GM12864 (cell line): ENCODE results near the gene ZNF70.
A peak's percentile ranks its signal among the peaks of the same experiment; 100 is the strongest.

Source experiments
- DNase-seq: peaks from one replicate; pipeline ENCODE4 v3.0.0-alpha.2; 2011; ENCODE audit warnings: low read depth
- H3K4me3 ChIP-seq: 2 replicates; pipeline ENCODE4 v1.5.1; 2011; ENCODE audit warnings: mild to moderate bottlenecking, low read depth, low read length, control low read depth
- CTCF ChIP-seq: IDR thresholded peaks from 2 replicates; pipeline ENCODE4 v1.5.1; 2011; ENCODE audit warnings: low read depth, mild to moderate bottlenecking, moderate library complexity, low read length, control low read depth, inconsistent platforms; ENCODE audit errors: missing control alignments

The ZNF70 gene

DNA sequence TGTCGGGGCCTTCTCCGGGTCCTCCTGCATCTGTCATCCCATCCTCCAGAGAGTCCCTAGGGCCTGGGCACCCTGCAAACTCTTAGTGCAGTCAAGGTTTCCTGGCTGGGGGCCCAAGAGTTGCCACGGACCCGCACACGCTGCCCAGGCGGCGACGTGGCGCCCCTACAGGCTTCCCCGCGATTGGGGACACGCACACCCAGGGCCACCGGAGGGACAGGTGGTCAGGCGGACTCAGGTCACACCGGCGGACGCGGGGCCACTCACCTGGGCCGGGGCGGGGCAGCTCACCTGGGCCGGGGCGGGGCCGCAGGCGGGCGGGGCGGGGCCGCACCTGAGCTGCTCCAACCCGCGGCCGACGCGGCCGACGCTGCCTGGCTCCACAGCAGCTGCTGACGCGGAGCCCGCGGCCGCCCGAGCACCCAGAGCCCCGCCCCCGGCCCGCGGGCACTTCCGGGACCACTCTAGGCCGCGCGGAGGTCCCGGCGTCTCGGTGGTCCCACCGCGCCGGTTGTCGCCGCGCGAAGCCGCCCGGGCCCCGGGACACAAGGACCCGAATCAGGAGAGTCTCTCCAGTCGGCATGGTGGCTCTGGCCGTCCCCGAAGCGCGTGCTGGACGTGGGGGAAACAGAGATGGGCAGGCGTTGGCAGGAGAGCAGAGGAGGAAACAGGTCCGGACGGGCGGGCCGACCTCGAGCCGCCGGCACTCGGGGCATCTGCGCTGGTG lies at the start of gene ZNF70:
Gene ZNF70, minus strand, starts transcription at position 399 of the 727 bp plus-strand sequence. CDS start 5,972 bp downstream, outside the sequence.
- peak; percentile 46 for DNase-seq
- peak; percentile 36 for TF ChIP-seq CTCF
- peak within 1 kb of the TSS; percentile 62 for H3K4me3 ChIP-seq

- no peak for TF ChIP-seq CTCF
- no peak overlapping the region for H3K4me3 ChIP-seq
- no peak for DNase-seq
Measured at GRCh38 chr22:23796461-23796860, 45.5 kb upstream of the ZNF70 start.

DNA sequence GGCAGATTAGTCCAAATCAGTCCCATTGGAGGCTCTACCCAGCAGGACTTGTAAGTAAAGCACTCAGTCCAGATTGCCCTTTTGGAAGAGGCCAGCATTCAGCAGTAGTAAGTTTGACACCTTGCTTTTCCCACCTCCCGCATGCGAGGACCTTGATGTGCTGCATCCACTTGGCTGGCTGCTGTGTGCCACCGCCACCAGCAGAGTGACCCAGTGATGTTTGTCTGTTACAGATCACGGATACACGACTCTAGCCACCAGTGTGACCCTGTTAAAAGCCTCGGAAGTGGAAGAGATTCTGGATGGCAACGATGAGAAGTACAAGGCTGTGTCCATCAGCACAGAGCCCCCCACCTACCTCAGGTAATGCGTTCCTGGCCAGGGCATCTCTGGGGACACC lies 42.4 kb upstream of the ZNF70 start:
- DNase-seq = no peak
- TF ChIP-seq CTCF = no peak
- no peak overlapping the region for H3K4me3 ChIP-seq

DNA sequence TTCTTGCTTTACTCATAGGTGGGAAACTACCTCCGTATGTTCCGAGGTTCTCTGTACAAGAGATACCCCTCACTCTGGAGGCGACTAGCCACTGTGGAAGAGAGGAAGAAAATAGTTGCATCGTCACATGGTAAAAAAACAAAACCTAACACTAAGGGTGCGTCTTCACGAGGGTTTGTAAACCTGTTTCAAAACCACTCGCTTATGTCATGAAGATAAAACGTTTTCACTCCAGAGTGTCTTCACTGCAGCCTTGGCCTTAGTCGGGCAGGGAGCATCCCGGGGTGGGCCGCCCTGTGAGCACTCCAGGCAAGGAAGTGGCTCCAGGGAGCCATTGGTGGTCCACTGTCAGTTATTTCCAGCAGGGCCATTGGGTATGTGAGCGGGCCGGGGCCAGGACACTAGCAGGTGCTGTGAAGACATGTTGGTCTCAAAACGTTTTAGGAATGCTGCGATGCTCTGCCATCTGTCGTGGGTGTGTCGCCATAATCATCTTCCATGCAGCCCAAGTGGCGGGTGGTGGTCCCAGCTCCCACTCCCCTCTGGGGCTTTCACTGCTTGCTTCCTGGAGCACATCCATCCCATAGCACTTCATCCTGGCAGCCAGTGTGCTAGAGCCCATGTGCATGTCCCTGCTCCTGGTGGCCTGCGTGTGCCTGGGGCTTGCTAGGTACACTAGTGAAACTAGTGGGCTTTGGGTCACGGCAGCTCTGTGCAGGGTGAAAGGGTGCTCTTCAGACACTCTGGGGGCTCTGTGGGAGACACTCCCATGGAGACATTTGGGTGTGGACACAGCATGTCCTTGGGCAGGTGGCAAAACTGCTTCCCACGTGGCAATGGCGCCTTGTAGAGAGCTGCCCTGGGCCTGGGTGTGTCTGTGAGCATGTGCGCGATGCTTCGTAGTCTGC lies 41.1 kb upstream of the ZNF70 start:
- DNase-seq = no peak
- TF ChIP-seq CTCF = no peak
- no peak overlapping the region for H3K4me3 ChIP-seq

GRCh38 chr22:23790819-23791737 lies 40.2 kb upstream of the ZNF70 start:
- H3K4me3 ChIP-seq = no peak overlapping the region
- no peak for DNase-seq
- no peak for TF ChIP-seq CTCF

GRCh38 chr22:23789638-23790037 lies 38.7 kb upstream of the ZNF70 start:
- H3K4me3 ChIP-seq = no peak overlapping the region
- DNase-seq = no peak

More at GRCh38 chr22:23789638-23790037, 38.7 kb upstream of the ZNF70 start:
- TF ChIP-seq CTCF = no peak
